ENCODE measurements around the gene ARRDC5.

Gene ARRDC5

DNA sequence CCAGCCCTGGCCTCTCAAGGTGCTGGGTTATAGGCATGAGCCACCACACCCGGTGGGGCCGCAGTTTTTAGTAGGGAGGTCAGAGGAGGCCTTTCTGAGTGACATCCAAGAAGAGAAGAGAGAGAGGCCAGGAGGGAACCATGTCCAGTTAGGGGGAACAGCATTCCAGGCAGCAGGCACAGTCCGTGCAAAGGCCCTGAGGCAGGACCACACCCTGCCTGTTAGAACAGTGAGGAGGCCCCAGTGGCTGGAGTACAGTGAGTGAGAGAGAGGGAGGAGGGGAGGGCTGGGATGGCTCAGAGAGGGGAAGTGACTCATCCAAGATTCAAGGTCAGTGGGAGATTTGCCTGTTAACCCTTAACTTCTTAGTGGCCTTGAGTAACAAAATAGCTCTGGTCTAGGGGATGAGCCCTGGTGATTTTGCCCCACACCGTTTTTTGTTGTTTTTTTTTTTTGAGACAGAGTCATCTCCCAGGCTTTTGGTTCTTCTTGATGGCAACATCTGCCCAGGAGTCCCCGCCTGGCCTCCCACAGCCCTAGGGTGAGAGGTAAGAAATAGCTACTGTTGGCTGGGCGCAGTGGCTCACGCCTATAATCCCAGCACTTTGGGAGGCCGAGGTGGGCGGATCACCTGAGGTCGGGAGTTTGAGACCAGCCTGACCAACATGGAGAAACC lies 32.5 kb downstream of the ARRDC5 start:
- no peaks in the 10 kb centered on the region for H3K9me2 ChIP-seq (replicated peaks; ENCODE audit: insufficient read depth, low read length)
- H2AFZ ChIP-seq (ENCODE audit: low read depth, low read length, severe bottlenecking): no peak overlapping the region
- H3K27ac ChIP-seq (ENCODE audit: low read depth, low read length): no peak overlapping the region
- H3K4me3 ChIP-seq (ENCODE audit: insufficient read depth, low read length, poor library complexity, severe bottlenecking): no peak overlapping the region
- no peaks in the 10 kb centered on the region for H4K20me1 ChIP-seq (ENCODE audit: low read depth, low read length)
- H3K79me2 ChIP-seq (ENCODE audit: insufficient read depth, low read length): peaks cover 5% of the 10 kb centered on the region; the same call in 1 of the 2 replicates
- no peaks in the 10 kb centered on the region for H3K36me3 ChIP-seq (ENCODE audit: low read length)
- H3F3A ChIP-seq (ENCODE audit: insufficient read depth): no peaks in the 10 kb centered on the region
- H3K4me2 ChIP-seq (ENCODE audit: low read depth, low read length, poor library complexity, severe bottlenecking): no peak overlapping the region
- no peaks in the 10 kb centered on the region for H3K27me3 ChIP-seq (ENCODE audit: low read length)
- no peaks in the 10 kb centered on the region for H3K9me3 ChIP-seq (ENCODE audit: insufficient read depth, low read length)
- no peak overlapping the region for H3K9ac ChIP-seq (ENCODE audit: low read length)
- TF ChIP-seq, protein P1, sequence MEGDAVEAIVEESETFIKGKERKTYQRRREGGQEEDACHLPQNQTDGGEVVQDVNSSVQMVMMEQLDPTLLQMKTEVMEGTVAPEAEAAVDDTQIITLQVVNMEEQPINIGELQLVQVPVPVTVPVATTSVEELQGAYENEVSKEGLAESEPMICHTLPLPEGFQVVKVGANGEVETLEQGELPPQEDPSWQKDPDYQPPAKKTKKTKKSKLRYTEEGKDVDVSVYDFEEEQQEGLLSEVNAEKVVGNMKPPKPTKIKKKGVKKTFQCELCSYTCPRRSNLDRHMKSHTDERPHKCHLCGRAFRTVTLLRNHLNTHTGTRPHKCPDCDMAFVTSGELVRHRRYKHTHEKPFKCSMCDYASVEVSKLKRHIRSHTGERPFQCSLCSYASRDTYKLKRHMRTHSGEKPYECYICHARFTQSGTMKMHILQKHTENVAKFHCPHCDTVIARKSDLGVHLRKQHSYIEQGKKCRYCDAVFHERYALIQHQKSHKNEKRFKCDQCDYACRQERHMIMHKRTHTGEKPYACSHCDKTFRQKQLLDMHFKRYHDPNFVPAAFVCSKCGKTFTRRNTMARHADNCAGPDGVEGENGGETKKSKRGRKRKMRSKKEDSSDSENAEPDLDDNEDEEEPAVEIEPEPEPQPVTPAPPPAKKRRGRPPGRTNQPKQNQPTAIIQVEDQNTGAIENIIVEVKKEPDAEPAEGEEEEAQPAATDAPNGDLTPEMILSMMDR (IDR thresholded peaks at IDR 0.05; ENCODE audit: insufficient read depth, low read length, poor library complexity, severe bottlenecking): no peak
- TF ChIP-seq EZH2phosphoT487 (conservative IDR thresholded peaks at IDR 0.05; ENCODE audit: low read length): no peak

DNA sequence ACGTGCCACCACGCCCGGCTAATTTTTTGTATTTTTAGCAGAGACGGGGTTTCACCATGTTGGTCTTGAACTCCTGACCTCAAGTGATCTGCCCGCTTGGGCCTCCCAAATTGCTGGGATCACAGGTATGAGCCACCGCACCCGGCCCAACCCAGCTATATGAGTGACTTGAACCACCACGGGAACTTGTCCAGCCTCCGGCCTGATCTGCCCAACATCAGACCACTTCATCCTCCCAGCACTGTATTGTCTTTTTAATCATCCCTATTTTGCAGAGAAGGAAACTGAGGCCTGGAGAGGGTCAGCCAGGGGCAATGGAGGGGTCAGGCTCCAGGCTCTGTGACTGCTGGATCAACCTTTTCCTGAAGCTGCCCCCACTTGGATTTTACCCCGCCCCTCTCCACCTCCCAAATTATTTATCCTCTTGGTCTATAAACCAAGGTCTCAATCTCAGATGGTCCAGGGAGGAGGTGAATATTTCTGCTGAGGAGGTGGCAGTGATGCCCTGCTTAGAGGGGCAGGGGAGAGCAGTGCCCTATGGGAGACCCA lies 34.3 kb downstream of the ARRDC5 start:
- H3F3A ChIP-seq (ENCODE audit: insufficient read depth): no peaks in the 10 kb centered on the region
- H3K9me2 ChIP-seq (replicated peaks; ENCODE audit: insufficient read depth, low read length): no peaks in the 10 kb centered on the region
- no peaks in the 10 kb centered on the region for H3K27me3 ChIP-seq (ENCODE audit: low read length)
- peak overlapping the region; percentile 80 for H3K4me2 ChIP-seq (ENCODE audit: low read depth, low read length, poor library complexity, severe bottlenecking)
- TF ChIP-seq EZH2phosphoT487 (conservative IDR thresholded peaks at IDR 0.05; ENCODE audit: low read length): no peak
- TF ChIP-seq, protein P1 (IDR thresholded peaks at IDR 0.05; ENCODE audit: insufficient read depth, low read length, poor library complexity, severe bottlenecking): no peak
- H3K9me3 ChIP-seq (ENCODE audit: insufficient read depth, low read length): no peaks in the 10 kb centered on the region
- peak overlapping the region; percentile 94 for H3K4me3 ChIP-seq (ENCODE audit: insufficient read depth, low read length, poor library complexity, severe bottlenecking)
- H4K20me1 ChIP-seq (ENCODE audit: low read depth, low read length): no peaks in the 10 kb centered on the region
- peaks cover 5% of the 10 kb centered on the region; the same call in 1 of the 2 replicates for H3K79me2 ChIP-seq (ENCODE audit: insufficient read depth, low read length)
- H3K27ac ChIP-seq (ENCODE audit: low read depth, low read length): no peak overlapping the region
- peak overlapping the region; percentile 82 for H2AFZ ChIP-seq (ENCODE audit: low read depth, low read length, severe bottlenecking)
- peak overlapping the region; percentile 77 for H3K9ac ChIP-seq (ENCODE audit: low read length)
- H3K36me3 ChIP-seq (ENCODE audit: low read length): no peaks in the 10 kb centered on the region

DNA sequence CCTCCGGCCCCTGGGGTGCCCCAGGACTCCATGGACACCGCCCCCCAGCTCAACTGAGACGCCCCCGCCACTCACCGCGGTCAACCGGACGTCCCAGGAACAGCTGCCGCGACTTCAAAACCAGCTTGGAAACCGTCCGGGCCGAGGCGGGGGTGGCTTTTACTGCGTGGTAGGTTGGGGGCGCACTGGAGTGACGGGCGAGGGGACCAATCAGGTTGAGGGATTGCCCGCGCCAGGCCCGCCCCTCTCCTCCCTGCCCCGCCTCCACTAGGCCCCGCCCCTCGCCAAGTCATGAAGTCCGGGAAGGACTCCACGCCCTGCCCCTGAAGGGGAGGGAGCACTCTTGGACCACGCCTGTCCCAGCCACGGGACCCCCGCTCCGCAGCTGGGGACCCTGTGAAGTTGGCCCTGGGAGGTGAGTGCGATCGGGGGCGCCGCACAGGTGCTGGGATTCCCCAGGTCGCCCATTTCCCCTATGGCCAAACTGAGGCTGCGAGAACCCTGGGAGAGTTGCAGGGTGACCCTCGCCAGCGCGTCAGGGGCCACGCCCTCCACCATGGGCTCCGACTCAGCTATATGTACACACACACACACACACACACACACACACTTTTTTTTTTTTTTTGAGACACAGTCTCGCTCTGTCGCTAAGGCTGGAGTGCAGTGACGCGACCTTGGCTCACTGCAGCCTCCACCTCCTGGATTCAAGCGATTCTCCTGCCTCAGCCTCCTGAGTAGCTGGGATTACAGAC lies 35.0 kb downstream of the ARRDC5 start, which contains the start of gene PLIN3:
TSS of gene PLIN3 (minus strand) at position 134 of the 752 bp plus-strand sequence. CDS start 6,273 bp downstream, outside the sequence.
- Histone ChIP-seq H3K9ac (ENCODE audit: low read length) (peak within 1 kb of the TSS; percentile 77), H3K79me2 (ENCODE audit: insufficient read depth, low read length) (peaks cover 5% of the 10 kb centered on the region; the same call in 1 of the 2 replicates), H4K20me1 (ENCODE audit: low read depth, low read length) (no peaks in the 10 kb centered on the region), H3K27ac (ENCODE audit: low read depth, low read length) (peak within 1 kb of the TSS; percentile 62), H3K9me2 (replicated peaks; ENCODE audit: insufficient read depth, low read length) (no peaks in the 10 kb centered on the region), H3K9me3 (ENCODE audit: insufficient read depth, low read length) (no peaks in the 10 kb centered on the region), H3K4me3 (ENCODE audit: insufficient read depth, low read length, poor library complexity, severe bottlenecking) (peak within 1 kb of the TSS; percentile 94), H3K27me3 (ENCODE audit: low read length) (no peaks in the 10 kb centered on the region), H2AFZ (ENCODE audit: low read depth, low read length, severe bottlenecking) (peak within 1 kb of the TSS; percentile 82), H3F3A (ENCODE audit: insufficient read depth) (no peaks in the 10 kb centered on the region), H3K36me3 (ENCODE audit: low read length) (no peaks in the 10 kb centered on the region), H3K4me2 (ENCODE audit: low read depth, low read length, poor library complexity, severe bottlenecking) (peak within 1 kb of the TSS; percentile 87)
- TF ChIP-seq, protein P1 (IDR thresholded peaks at IDR 0.05; ENCODE audit: insufficient read depth, low read length, poor library complexity, severe bottlenecking): no peak
- TF ChIP-seq EZH2phosphoT487 (conservative IDR thresholded peaks at IDR 0.05; ENCODE audit: low read length): no peak
